Astrocyte of the cerebellum (primary cell): Measurements from ENCODE around the gene TENT5A.
A peak's percentile ranks its signal among the peaks of the same experiment; 100 is the strongest.
"Not testable (repeated sequence)": the region's sequence is repeated elsewhere in the genome, so short reads cannot be mapped to it uniquely, and the experiment has no call there.

Source experiments
- DNase-seq: peaks from one replicate; pipeline ENCODE4 v3.0.0-alpha.2; 2011; ENCODE audit warnings: low read depth
- H3K4me3 ChIP-seq: 2 replicates; pipeline ENCODE4 v1.5.1; 2011; ENCODE audit warnings: mild to moderate bottlenecking, low read depth, low read length, moderate library complexity
- in situ Hi-C: cut with HindIII; loops from 2 replicates; pipeline ENCODE4 v1.10.0; 2017; ENCODE audit warnings: low sequenced_read_pairs
- TF ChIP-seq, protein P1 (sequence below): IDR thresholded peaks from 2 replicates; pipeline ENCODE4 v1.5.1; 2012; ENCODE audit warnings: low read length, low read depth, moderate library complexity, mild to moderate bottlenecking; ENCODE audit errors: missing control alignments

Gene TENT5A

DNA sequence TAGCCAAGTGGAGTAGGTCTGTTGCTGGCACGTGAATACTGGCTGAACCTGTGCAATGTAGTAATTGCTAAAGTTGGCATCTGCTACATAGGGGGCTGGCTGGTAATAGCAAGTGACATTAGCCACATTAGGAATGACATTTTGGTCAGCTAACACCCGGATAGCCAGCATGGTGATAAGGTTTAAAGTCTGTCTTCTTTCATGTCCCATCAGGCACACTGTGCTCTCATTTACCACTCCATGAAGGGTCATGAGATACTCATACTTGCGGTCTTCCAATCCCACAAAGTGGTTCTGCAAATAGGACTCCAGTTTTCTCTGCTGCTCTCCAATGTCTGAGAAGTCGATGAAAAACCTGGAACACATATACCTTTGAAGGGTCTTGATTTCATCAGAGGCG is 2.8 kb downstream of the TENT5A start:
- H3K4me3 ChIP-seq = peak overlapping the region; percentile 87
- TF ChIP-seq, protein P1, sequence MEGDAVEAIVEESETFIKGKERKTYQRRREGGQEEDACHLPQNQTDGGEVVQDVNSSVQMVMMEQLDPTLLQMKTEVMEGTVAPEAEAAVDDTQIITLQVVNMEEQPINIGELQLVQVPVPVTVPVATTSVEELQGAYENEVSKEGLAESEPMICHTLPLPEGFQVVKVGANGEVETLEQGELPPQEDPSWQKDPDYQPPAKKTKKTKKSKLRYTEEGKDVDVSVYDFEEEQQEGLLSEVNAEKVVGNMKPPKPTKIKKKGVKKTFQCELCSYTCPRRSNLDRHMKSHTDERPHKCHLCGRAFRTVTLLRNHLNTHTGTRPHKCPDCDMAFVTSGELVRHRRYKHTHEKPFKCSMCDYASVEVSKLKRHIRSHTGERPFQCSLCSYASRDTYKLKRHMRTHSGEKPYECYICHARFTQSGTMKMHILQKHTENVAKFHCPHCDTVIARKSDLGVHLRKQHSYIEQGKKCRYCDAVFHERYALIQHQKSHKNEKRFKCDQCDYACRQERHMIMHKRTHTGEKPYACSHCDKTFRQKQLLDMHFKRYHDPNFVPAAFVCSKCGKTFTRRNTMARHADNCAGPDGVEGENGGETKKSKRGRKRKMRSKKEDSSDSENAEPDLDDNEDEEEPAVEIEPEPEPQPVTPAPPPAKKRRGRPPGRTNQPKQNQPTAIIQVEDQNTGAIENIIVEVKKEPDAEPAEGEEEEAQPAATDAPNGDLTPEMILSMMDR = no peak
- DNase-seq = no peak
- in situ Hi-C loops = no loop called here

DNA sequence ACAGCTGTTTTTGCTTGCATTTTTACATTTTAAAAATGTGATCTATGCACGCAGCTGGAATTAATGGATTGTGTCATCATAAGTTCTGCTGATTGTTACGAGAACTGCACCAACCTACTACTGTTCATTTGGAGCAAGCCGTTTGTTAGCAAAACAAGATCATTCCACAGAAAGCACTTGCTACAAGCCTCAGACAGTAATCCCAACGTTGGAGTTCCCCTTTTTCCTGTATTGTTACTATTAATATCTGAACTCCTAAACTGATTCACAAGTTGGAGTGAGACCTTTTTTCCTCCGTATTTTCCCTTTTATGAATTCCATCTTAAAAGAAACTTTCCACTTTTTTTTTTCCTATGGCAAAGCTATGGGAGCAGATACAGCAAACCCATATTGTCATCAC is 3.5 kb downstream of the TENT5A start:
- in situ Hi-C loops = no loop called here
- DNase-seq = no peak
- no peak overlapping the region for H3K4me3 ChIP-seq
- TF ChIP-seq, protein P1 = no peak

DNA sequence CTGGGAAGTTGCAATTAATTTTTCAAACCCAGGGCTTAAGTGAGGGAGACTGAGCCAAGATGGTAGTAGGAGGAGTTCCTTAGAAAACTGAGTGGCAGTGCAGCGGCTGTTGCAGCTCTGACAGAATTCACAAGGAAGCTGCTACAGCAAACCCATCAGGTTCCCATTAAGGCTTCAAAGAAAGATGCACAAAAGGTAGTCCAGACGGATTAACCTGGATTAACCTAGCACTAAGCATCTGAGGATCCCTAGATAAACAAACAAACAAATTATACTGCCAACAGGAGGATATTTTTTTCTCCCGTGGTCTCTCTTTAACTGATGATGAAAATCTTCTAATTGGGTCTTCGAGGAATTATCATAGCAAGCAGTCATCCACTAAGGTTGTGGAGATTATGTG is 5.2 kb downstream of the TENT5A start:
- in situ Hi-C loops = no loop called here
- no peak for DNase-seq
- H3K4me3 ChIP-seq = no peak overlapping the region
- TF ChIP-seq, protein P1 = no peak

DNA sequence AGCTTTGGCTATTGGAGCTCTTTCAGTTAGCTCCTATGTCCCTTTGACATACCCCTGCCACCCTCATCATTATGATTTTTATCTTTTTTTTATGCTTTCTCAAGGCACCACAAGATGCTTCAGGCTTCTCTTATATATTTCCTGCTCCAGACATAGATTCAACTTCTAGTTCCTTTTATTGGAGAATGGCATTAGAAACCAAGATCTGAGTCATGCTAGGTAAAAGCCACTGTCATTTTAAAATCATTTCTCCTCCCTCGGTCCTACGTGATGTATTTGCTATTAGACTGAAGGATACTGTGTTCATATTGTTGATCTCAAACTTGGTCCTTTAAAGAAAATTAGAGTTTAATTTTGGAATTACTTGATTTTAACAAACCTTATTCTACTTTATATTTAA is 8.3 kb downstream of the TENT5A start:
- H3K4me3 ChIP-seq = no peak overlapping the region
- in situ Hi-C loops = no loop called here
- TF ChIP-seq, protein P1 = no peak
- no peak for DNase-seq

DNA sequence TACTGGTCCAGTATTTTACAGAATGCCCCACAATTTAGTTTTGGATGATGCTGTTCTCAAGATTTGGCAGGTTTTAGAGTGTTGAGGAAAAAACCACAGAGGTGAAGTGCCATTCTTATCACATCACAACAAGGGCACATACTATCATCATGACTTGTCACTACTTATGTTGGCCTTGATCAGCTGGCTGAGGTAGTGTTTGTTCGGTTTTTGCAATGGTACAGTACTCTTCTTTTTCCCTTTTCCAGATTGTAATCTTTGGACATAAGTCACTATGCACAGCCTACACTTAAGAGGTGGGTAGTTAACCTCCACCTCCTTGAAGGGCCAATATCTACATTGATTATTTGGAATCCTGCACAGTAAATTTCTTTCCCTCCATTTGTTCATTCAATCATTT is 8.8 kb downstream of the TENT5A start:
- TF ChIP-seq, protein P1 = no peak
- no peak for DNase-seq
- in situ Hi-C loops = no loop called here
- no peak overlapping the region for H3K4me3 ChIP-seq

DNA sequence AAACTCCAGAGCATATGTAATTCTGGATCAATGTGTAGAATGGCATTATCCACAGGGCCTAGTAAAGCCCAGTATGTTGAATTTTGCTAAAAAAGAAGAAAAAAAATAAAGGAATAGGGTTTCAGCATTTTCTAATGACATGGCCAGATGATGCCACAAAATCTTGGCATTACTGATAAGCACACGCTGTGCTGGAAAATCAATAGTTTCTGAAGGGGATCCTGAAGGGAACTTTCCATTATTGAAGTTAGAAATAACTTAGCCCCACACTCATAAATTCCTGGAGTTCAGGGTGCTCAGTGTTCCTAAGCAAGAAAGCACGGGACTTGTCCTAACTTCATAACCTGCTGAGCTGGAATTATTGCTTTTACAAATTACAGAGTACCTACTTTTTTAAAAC is 10.8 kb downstream of the TENT5A start:
- in situ Hi-C loops = no loop called here
- H3K4me3 ChIP-seq = no peak overlapping the region
- no peak for DNase-seq
- TF ChIP-seq, protein P1 = no peak

DNA sequence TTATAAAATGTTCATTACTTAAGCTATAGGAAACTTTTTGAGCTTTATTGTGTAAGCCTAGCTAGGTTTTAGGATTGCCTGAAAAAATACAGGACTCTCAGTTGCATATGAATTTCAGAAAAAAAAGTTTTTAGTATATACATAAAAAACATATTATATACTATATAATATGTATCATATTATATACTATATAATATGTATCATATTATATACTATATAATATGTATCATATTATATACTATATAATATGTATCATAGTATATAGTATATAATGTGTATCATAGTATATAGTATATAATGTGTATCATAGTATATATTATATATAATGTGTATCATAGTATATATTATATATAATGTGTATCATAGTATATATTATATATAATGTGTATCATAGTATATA is 11.9 kb downstream of the TENT5A start:
- H3K4me3 ChIP-seq, in situ Hi-C loops, DNase-seq: not testable (repeated sequence)
